ENCODE measurements around the gene PLA2G7. TPM values are rescaled to one million over a fixed set of nuclear protein-coding genes. Genes with fewer than 3 reads are reported as not detected.

The PLA2G7 gene
- total RNA-seq, 6 donors from 2014 or later, result 2.6 to 9.5 (median 5.9) TPM

DNA sequence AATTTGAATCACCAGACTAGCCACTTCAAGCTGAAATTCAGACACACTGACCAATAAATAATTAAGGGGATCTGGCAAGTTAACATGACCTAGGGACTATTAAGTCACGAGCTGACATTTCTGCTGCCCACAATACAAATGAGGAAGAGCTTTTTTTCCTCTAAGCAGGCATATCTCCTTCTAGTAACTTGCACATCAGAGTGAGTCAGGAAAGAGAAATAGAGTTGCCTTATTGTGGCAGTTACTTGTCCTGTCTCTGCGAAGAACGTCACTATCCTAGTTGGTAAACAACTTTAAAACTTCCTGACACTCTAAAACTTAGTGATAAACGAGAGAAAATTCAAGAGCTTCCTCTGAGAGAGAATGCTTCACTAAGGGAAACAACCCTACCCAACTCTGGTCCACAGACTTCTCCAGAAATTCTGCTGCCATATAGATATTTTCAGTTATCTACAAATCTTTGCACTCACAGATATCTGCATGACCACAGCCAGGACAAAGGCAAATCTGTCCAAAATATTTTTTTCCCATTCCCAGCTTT is 4.2 kb downstream of the PLA2G7 start:
- ATAC-seq (ENCODE audit: low FRiP score in 2 of 2) (peak in 1 of 2 donors; percentile 49), DNase-seq (no peak)
- peaks cover 12 to 17% (median 14%) of the 10 kb centered on the region in 4 donors for H3K4me1 ChIP-seq
- WGBS, 2 donors, result 41 to 43% methylated on average over 4 of the region's 4 CpGs
- H3K4me3 ChIP-seq, result no peak overlapping the region
- TF ChIP-seq EP300 (IDR thresholded peaks at IDR 0.05), result peak in 1 of 4 donors; percentile 64
- TF ChIP-seq, protein P1, sequence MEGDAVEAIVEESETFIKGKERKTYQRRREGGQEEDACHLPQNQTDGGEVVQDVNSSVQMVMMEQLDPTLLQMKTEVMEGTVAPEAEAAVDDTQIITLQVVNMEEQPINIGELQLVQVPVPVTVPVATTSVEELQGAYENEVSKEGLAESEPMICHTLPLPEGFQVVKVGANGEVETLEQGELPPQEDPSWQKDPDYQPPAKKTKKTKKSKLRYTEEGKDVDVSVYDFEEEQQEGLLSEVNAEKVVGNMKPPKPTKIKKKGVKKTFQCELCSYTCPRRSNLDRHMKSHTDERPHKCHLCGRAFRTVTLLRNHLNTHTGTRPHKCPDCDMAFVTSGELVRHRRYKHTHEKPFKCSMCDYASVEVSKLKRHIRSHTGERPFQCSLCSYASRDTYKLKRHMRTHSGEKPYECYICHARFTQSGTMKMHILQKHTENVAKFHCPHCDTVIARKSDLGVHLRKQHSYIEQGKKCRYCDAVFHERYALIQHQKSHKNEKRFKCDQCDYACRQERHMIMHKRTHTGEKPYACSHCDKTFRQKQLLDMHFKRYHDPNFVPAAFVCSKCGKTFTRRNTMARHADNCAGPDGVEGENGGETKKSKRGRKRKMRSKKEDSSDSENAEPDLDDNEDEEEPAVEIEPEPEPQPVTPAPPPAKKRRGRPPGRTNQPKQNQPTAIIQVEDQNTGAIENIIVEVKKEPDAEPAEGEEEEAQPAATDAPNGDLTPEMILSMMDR (IDR thresholded peaks at IDR 0.05), result no peak
- TF ChIP-seq POLR2AphosphoS5 (IDR thresholded peaks at IDR 0.05), result no peak
- TF ChIP-seq POLR2A (IDR thresholded peaks at IDR 0.05), result peak in 1 of 4 donors; percentile 75
- H3K36me3 ChIP-seq, result no peaks in the 10 kb centered on the region
- H3K27ac ChIP-seq, result peak overlapping the region in 1 of 4 donors; percentile 33
- peaks cover 0 to 16% (median 8%) of the 10 kb centered on the region in 4 donors for H3K27me3 ChIP-seq
- H3K9me3 ChIP-seq, result no peaks in the 10 kb centered on the region

DNA sequence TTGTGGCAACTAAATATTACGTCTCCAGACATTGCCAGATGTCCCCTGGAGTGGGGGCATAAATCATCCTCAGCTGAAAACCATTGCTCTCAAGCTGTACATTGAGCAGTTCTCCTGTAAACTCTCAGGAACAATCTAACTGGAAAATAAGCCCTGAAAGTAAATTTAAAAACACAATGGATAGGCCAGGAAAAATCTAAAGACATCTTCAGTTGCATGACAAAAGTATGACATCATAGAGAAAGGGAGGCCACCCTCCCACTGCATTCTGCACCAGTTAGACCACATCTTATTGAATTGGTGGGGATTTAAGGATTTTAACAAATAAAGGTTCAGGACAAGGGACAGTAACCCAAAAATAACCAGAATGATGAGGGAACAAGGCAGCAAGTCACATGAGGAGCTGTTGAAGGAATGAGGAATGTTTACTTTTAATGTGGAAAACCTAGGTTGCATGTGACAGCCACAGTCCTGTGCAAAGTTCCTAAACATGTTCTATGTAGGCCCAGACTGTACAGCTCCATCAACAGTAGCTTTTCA is 5.3 kb downstream of the PLA2G7 start:
- TF ChIP-seq POLR2AphosphoS5 (IDR thresholded peaks at IDR 0.05) (no peak), POLR2A (IDR thresholded peaks at IDR 0.05) (no peak), EP300 (IDR thresholded peaks at IDR 0.05) (no peak)
- TF ChIP-seq, protein P1 (IDR thresholded peaks at IDR 0.05), result no peak
- Histone ChIP-seq H3K36me3 (no peaks in the 10 kb centered on the region), H3K27ac (no peak overlapping the region), H3K9me3 (no peaks in the 10 kb centered on the region), H3K27me3 (peaks cover 0 to 7% (median 2%) of the 10 kb centered on the region in 4 donors), H3K4me3 (no peak overlapping the region), H3K4me1 (peaks cover 4 to 6% (median 5%) of the 10 kb centered on the region in 4 donors)
- 77 to 80% methylated on average over 1 of the region's 1 CpG for WGBS, 2 donors
- DNase-seq (no peak), ATAC-seq (ENCODE audit: low FRiP score in 2 of 2) (no peak)

DNA sequence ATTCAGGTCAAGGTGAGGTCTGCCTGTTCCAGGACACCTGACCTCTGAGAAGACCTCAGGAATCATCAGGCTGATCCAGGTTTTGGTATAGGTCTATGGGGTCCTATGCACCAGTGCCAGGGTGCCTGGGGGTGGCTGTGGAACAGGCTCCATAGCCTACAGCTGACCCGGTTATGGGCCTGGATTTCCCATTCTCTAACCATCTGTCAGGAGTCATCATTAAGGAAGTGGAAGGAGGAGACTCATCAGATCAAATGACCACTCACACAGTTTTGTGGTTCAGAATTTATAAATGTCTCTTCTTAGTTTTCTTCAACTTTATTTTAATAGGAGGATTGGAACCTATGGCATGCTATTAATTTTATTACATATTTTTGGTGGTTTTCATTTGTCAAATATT is 14.8 kb downstream of the PLA2G7 start:
- Histone ChIP-seq H3K27me3 (no peaks in the 10 kb centered on the region), H3K4me1 (no peaks in the 10 kb centered on the region), H3K36me3 (no peaks in the 10 kb centered on the region), H3K27ac (no peak overlapping the region), H3K9me3 (no peaks in the 10 kb centered on the region), H3K4me3 (no peak overlapping the region)
- no peak for TF ChIP-seq EP300 (IDR thresholded peaks at IDR 0.05)
- TF ChIP-seq POLR2A (IDR thresholded peaks at IDR 0.05), result no peak
- TF ChIP-seq, protein P1 (IDR thresholded peaks at IDR 0.05), result no peak
- no peak for TF ChIP-seq POLR2AphosphoS5 (IDR thresholded peaks at IDR 0.05)
- 90 to 91% methylated on average over 1 of the region's 1 CpG for WGBS, 2 donors
- ATAC-seq (ENCODE audit: low FRiP score in 2 of 2) (no peak), DNase-seq (no peak)

DNA sequence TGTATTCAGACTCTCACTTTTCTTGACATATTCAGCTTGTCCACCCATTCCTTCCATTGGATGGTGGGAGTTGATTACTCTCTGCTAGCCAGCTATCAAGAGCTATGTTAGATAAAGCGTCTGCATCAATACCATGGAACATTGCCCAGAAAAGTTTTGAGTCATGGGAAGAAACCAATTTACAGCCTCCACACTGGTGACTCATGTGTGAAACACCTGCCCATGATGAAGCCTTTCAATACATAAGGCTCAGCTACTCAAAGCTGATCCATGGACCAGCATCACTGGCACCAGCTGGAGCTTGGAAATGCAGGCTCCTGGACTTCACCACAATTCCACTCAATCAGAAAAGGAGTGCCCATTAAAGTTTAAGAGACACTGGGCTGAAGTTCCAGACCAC is 16.1 kb downstream of the PLA2G7 start:
- WGBS, 2 donors, result 70 to 78% methylated on average over 1 of the region's 1 CpG
- Histone ChIP-seq H3K27ac (no peak overlapping the region), H3K36me3 (no peaks in the 10 kb centered on the region), H3K9me3 (no peaks in the 10 kb centered on the region), H3K27me3 (no peaks in the 10 kb centered on the region), H3K4me1 (no peaks in the 10 kb centered on the region), H3K4me3 (no peak overlapping the region)
- ATAC-seq (ENCODE audit: low FRiP score in 2 of 2) (no peak), DNase-seq (no peak)
- TF ChIP-seq POLR2A (IDR thresholded peaks at IDR 0.05) (no peak), POLR2AphosphoS5 (IDR thresholded peaks at IDR 0.05) (no peak), EP300 (IDR thresholded peaks at IDR 0.05) (no peak)
- TF ChIP-seq, protein P1 (IDR thresholded peaks at IDR 0.05), result no peak

DNA sequence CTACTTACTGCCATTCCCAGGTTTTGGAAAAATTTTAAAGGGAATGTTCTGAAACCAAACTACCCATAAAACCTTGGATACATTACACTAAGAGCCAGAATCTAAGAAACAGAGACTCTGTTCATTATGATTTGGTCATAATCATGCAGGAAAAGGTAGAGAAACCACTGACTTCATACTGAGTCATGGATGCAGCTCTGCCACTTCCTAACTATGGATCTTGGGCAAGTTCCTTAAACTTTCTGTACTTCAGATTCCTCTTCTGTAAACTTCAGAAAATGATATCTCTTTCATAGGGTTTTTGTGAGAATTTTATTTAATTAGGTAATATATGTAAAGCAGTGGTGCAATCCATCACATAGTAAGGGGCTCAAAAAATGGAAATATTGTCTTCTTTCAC is 20.0 kb downstream of the PLA2G7 start:
- H3K4me1 ChIP-seq, result no peaks in the 10 kb centered on the region
- DNase-seq (no peak), ATAC-seq (ENCODE audit: low FRiP score in 2 of 2) (no peak)
- H3K27me3 ChIP-seq, result no peaks in the 10 kb centered on the region
- TF ChIP-seq, protein P1 (IDR thresholded peaks at IDR 0.05), result no peak
- no peak for TF ChIP-seq EP300 (IDR thresholded peaks at IDR 0.05)
- TF ChIP-seq POLR2AphosphoS5 (IDR thresholded peaks at IDR 0.05), result no peak
- no peak for TF ChIP-seq POLR2A (IDR thresholded peaks at IDR 0.05)
- H3K4me3 ChIP-seq, result no peak overlapping the region
- H3K9me3 ChIP-seq, result no peaks in the 10 kb centered on the region
- H3K27ac ChIP-seq, result no peak overlapping the region
- no peaks in the 10 kb centered on the region for H3K36me3 ChIP-seq

Measured in upper lobe of left lung (tissue), 6 donors.